ENCODE data around the gene BFSP2.

Gene BFSP2

GRCh38 chr3:133414021-133414392 lies 14.2 kb downstream of the BFSP2 start:
- no peak for DNase-seq (ENCODE audit: extremely low read depth in 1 of 2, low read depth in 1 of 2)

GRCh38 chr3:133418361-133418760 lies 18.5 kb downstream of the BFSP2 start:
- DNase-seq (ENCODE audit: extremely low read depth in 1 of 2, low read depth in 1 of 2): no peak

GRCh38 chr3:133419151-133419909 lies 19.5 kb downstream of the BFSP2 start:
- DNase-seq (ENCODE audit: extremely low read depth in 1 of 2, low read depth in 1 of 2): no peak

GRCh38 chr3:133424937-133425869 lies 25.3 kb downstream of the BFSP2 start:
- no peak for DNase-seq (ENCODE audit: extremely low read depth in 1 of 2, low read depth in 1 of 2)

GRCh38 chr3:133425898-133426297 lies 26.0 kb downstream of the BFSP2 start:
- no peak for DNase-seq (ENCODE audit: extremely low read depth in 1 of 2, low read depth in 1 of 2)

GRCh38 chr3:133426721-133427120 lies 26.9 kb downstream of the BFSP2 start:
- no peak for DNase-seq (ENCODE audit: extremely low read depth in 1 of 2, low read depth in 1 of 2)

- DNase-seq (ENCODE audit: extremely low read depth in 1 of 2, low read depth in 1 of 2): no peak
Measured at GRCh38 chr3:133428552-133428951, 28.7 kb downstream of the BFSP2 start.

- no peak for DNase-seq (ENCODE audit: extremely low read depth in 1 of 2, low read depth in 1 of 2)
Measured at GRCh38 chr3:133429063-133429462, 29.2 kb downstream of the BFSP2 start.

- DNase-seq (ENCODE audit: extremely low read depth in 1 of 2, low read depth in 1 of 2): no peak
Measured at GRCh38 chr3:133439563-133439962, 39.7 kb downstream of the BFSP2 start.

GRCh38 chr3:133440652-133441051 lies 40.8 kb downstream of the BFSP2 start:
- no peak for DNase-seq (ENCODE audit: extremely low read depth in 1 of 2, low read depth in 1 of 2)

GRCh38 chr3:133441867-133442270 lies 42.0 kb downstream of the BFSP2 start:
- DNase-seq (ENCODE audit: extremely low read depth in 1 of 2, low read depth in 1 of 2): no peak

- DNase-seq (ENCODE audit: extremely low read depth in 1 of 2, low read depth in 1 of 2): no peak
Measured at GRCh38 chr3:133442518-133442917, 42.7 kb downstream of the BFSP2 start.

- DNase-seq (ENCODE audit: extremely low read depth in 1 of 2, low read depth in 1 of 2): no peak
Measured at GRCh38 chr3:133443649-133444422, 44.0 kb downstream of the BFSP2 start.

GRCh38 chr3:133444423-133444774 lies 44.5 kb downstream of the BFSP2 start:
- DNase-seq (ENCODE audit: extremely low read depth in 1 of 2, low read depth in 1 of 2): no peak

GRCh38 chr3:133445108-133445507 lies 45.3 kb downstream of the BFSP2 start:
- DNase-seq (ENCODE audit: extremely low read depth in 1 of 2, low read depth in 1 of 2): no peak

- no peak for DNase-seq (ENCODE audit: extremely low read depth in 1 of 2, low read depth in 1 of 2)
Measured at GRCh38 chr3:133447750-133448477, 48.1 kb downstream of the BFSP2 start.

- DNase-seq (ENCODE audit: extremely low read depth in 1 of 2, low read depth in 1 of 2): no peak
Measured at GRCh38 chr3:133448478-133449122, 48.7 kb downstream of the BFSP2 start.

GRCh38 chr3:133451309-133451708 lies 51.5 kb downstream of the BFSP2 start:
- no peak for DNase-seq (ENCODE audit: extremely low read depth in 1 of 2, low read depth in 1 of 2)

GRCh38 chr3:133452641-133453319 lies 52.9 kb downstream of the BFSP2 start:
- DNase-seq (ENCODE audit: extremely low read depth in 1 of 2, low read depth in 1 of 2): no peak

GRCh38 chr3:133453383-133453782 lies 53.5 kb downstream of the BFSP2 start:
- DNase-seq (ENCODE audit: extremely low read depth in 1 of 2, low read depth in 1 of 2): no peak

Data from activated CD8-positive, alpha-beta memory T cell treated with anti-CD3 and anti-CD28 coated beads for 1 hour (primary cell).